Naive B cell (primary cell): ENCODE results near the gene DLG3. TPM values are rescaled to one million over a fixed set of nuclear protein-coding genes. Genes with fewer than 3 reads are reported as not detected.

Experiments
- ATAC-seq, 2 donors: fragments of 150-1000 bp; cut with Tn5 transposase; 2 replicates each; pipeline ENCODE4 v1.10.0; 2021; ENCODE audit warnings: low read depth in 2 of 2, mild to moderate bottlenecking in 2 of 2, moderate library complexity in 2 of 2
- DNase-seq: peaks from one replicate; pipeline ENCODE4 v3.0.0; 2022
- H3K27ac Mint-ChIP-seq, 6 donors: one replicate each; pipeline ENCODE4 v1.8.0; 2020 to 2022; ENCODE audit warnings: mild to moderate bottlenecking in 6 of 6, mixed read lengths in 6 of 6, moderate library complexity in 5 of 6, inconsistent platforms in 2 of 6
- H3K27me3 Mint-ChIP-seq, 3 donors: one replicate each; pipeline ENCODE4 v1.8.0; 2021 to 2022; ENCODE audit warnings: mixed read lengths in 3 of 3, mild to moderate bottlenecking in 1 of 3
- H3K36me3 Mint-ChIP-seq, 2 donors: one replicate each; pipeline ENCODE4 v1.8.0; 2020 to 2022; ENCODE audit warnings: mixed read lengths in 2 of 2, inconsistent platforms in 1 of 2, mild to moderate bottlenecking in 1 of 2
- H3K4me1 Mint-ChIP-seq, 3 donors: one replicate each; pipeline ENCODE4 v1.8.0; 2020 to 2022; ENCODE audit warnings: mixed read lengths in 3 of 3, inconsistent platforms in 1 of 3, mild to moderate bottlenecking in 1 of 3, moderate library complexity in 1 of 3
- H3K4me3 Mint-ChIP-seq, 8 donors: one replicate each; pipeline ENCODE4 v1.8.0; 2020 to 2022; ENCODE audit warnings: mild to moderate bottlenecking in 8 of 8, mixed read lengths in 8 of 8, moderate library complexity in 8 of 8, inconsistent platforms in 2 of 8
- H3K9me3 Mint-ChIP-seq, 7 donors: one replicate each; pipeline ENCODE4 v1.8.0; 2020 to 2022; ENCODE audit warnings: mixed read lengths in 7 of 7, mild to moderate bottlenecking in 5 of 7, inconsistent platforms in 2 of 7, moderate library complexity in 1 of 7
- polyA plus RNA-seq, 6 donors: library from polyadenylated mRNA; unstranded; fragments of 300-500 nt; fragmentation: Illumina TruSeq; gene quantifications; one replicate each; pipeline ENCODE4 v1.2.3, GENCODE V29; 2021; ENCODE audit warnings: low read depth in 6 of 6

DLG3 gene
- polyA plus RNA-seq, 6 donors from 2014 or later: 2.1 to 5.0 (median 3.2) TPM

DNA sequence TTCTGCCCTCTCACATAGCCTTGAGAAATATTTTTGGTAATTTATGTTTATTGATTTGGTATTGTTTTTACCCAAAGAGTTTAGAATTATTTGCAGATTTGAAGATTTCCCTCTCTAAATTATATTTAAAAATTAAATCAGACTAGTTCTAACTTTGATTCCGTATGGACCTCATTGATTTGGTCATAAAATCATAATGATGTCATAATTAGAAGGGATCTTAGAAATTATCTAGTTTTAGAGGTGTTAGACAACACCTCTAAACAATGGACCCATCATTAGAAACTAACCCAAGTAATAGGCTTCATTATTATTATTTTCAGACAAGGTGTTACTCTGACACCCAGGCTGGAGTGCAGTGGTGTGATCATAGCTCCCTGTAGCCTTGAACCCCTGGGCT is 24.1 kb downstream of the DLG3 start:
- Mint-ChIP-seq H3K27me3 (no peaks in the 10 kb centered on the region), H3K4me1 (peaks cover 0 to 6% (median 4%) of the 10 kb centered on the region in 3 donors), H3K36me3 (no peaks in the 10 kb centered on the region)

GRCh38 chrX:70470850-70471289 is 26.2 kb downstream of the DLG3 start:
- peaks cover 0 to 6% (median 4%) of the 10 kb centered on the region in 3 donors for H3K4me1 Mint-ChIP-seq

More for the DNA sequence above, 24.1 kb downstream of the DLG3 start:
- ATAC-seq (no peak), DNase-seq (no peak)
- Mint-ChIP-seq H3K9me3 (peaks cover 0 to 4% (median 0%) of the 10 kb centered on the region in 7 donors), H3K4me3 (no peak overlapping the region), H3K27ac (no peak overlapping the region)

DNA sequence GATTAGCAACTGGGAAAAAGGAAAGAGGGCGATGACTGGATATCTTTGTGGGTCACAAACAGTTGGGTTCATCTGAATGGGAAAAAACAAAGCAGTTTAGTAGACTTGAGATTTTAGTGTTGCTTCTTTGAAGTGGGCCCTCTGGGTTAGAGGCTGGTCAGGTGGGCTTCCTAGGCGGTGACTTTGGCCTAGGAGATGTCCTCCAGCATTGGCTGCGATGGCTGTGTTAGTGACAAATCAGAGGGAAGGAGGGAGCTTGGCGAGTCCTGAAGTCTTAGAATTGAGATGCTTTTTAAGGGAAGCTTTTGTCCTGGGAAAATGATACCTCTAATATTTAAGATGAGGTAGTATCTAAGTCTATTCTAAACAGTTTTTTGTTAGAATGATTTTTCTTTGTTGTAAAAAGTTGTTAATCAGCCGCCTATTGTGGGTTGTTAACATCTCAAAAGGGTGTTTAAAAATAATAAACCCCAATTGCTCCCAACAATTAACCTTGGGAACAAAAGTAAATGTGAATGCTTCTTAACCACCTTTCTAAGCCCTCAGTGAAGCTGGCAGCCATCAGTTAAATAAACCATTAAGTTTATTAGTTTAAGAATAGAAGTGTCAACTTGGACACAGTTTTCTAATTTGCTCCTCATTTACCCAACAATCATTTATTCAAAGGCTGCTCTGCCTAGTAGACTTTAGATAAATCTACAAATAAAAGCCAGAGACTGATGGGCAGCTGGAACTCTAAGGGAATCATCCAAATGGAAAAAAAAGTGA is 31.7 kb downstream of the DLG3 start:
- DNase-seq (no peak), ATAC-seq (no peak)
- peaks cover 0 to 4% (median 0%) of the 10 kb centered on the region in 7 donors for H3K9me3 Mint-ChIP-seq
- no peaks in the 10 kb centered on the region for H3K36me3 Mint-ChIP-seq
- no peaks in the 10 kb centered on the region for H3K27me3 Mint-ChIP-seq
- no peak overlapping the region for H3K4me3 Mint-ChIP-seq
- no peaks in the 10 kb centered on the region for H3K4me1 Mint-ChIP-seq
- H3K27ac Mint-ChIP-seq: peak overlapping the region in 1 of 6 donors; percentile 34

More at GRCh38 chrX:70470850-70471289, 26.2 kb downstream of the DLG3 start:
- Mint-ChIP-seq H3K9me3 (peaks cover 0 to 4% (median 0%) of the 10 kb centered on the region in 7 donors), H3K27ac (peak overlapping the region in 1 of 6 donors; percentile 28), H3K36me3 (no peaks in the 10 kb centered on the region), H3K4me3 (no peak overlapping the region), H3K27me3 (no peaks in the 10 kb centered on the region)
- ATAC-seq: no peak
- no peak for DNase-seq

DNA sequence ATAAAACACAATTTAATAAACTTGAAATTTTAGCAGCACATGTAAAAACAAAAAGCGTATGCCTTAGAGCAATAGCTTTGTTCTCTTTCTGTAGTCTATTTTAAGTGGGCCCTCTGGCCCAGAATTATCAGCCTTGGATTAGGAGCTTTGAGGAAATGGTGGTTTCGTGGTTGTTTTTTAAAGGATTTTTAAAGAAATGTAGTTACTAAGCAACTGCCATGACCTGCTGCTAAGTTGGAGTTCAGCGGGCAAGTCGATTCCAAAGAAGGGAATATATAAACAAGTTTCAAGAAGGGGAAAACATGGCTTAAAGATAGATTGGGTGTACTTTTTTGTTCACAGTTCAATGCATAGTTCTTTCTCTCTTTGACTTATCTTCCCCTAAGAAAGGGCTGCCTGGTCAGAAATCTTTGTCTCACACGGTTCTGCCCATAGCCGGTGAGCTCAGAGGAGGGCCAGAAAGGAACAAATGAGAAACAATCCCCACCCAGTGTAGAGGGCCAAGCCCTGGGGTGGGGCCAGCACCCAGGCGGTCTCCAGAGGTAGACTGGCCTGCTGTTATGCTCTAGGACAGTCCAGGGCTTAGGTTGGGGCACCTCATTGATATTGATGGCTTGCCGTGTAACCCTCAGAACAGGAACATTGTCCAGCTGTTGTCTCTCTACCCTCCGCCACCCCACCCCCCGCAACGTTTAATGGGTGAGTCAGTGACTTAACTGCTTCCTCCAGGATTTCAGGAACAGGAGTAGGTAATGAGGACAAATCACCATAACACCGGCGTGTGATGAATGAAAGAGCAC is 32.5 kb downstream of the DLG3 start:
- H3K27me3 Mint-ChIP-seq: no peaks in the 10 kb centered on the region
- no peak overlapping the region for H3K27ac Mint-ChIP-seq
- no peaks in the 10 kb centered on the region for H3K4me1 Mint-ChIP-seq
- H3K9me3 Mint-ChIP-seq: peaks cover 0 to 2% (median 0%) of the 10 kb centered on the region in 7 donors
- DNase-seq (no peak), ATAC-seq (no peak)
- H3K36me3 Mint-ChIP-seq: peaks cover 0 to 5% of the 10 kb centered on the region in 2 donors
- H3K4me3 Mint-ChIP-seq: no peak overlapping the region

DNA sequence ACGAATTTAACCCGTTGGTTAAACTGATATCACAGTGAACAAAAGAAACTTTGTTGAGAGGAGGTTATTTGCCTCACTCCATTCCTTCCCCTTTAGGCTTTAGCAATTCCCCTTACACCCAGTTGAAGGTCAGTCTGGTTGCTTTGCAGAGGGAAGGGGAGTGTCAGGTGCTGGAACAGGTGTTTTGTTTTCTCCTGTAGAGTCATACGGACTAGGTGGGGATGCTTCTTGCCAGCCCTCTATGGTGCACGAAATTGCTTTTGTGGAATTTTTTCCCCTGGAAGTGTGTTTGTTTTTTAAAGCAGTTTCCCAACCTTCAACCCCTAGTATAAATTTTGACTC is 33.1 kb downstream of the DLG3 start:
- ATAC-seq (no peak), DNase-seq (no peak)
- H3K4me1 Mint-ChIP-seq: no peaks in the 10 kb centered on the region
- no peak overlapping the region for H3K4me3 Mint-ChIP-seq
- H3K9me3 Mint-ChIP-seq: peaks cover 0 to 2% (median 0%) of the 10 kb centered on the region in 7 donors
- peaks cover 0 to 5% of the 10 kb centered on the region in 2 donors for H3K36me3 Mint-ChIP-seq
- no peak overlapping the region for H3K27ac Mint-ChIP-seq
- no peaks in the 10 kb centered on the region for H3K27me3 Mint-ChIP-seq

- ATAC-seq: no peak
- DNase-seq: no peak
- Mint-ChIP-seq H3K27ac (no peak overlapping the region), H3K9me3 (peaks cover 0 to 2% (median 0%) of the 10 kb centered on the region in 7 donors), H3K36me3 (peaks cover 0 to 5% of the 10 kb centered on the region in 2 donors), H3K4me1 (no peaks in the 10 kb centered on the region), H3K27me3 (no peaks in the 10 kb centered on the region), H3K4me3 (no peak overlapping the region)
Measured at GRCh38 chrX:70478526-70479245, 34.1 kb downstream of the DLG3 start.

GRCh38 chrX:70479247-70479921 is 34.7 kb downstream of the DLG3 start:
- DNase-seq: no peak

DNA sequence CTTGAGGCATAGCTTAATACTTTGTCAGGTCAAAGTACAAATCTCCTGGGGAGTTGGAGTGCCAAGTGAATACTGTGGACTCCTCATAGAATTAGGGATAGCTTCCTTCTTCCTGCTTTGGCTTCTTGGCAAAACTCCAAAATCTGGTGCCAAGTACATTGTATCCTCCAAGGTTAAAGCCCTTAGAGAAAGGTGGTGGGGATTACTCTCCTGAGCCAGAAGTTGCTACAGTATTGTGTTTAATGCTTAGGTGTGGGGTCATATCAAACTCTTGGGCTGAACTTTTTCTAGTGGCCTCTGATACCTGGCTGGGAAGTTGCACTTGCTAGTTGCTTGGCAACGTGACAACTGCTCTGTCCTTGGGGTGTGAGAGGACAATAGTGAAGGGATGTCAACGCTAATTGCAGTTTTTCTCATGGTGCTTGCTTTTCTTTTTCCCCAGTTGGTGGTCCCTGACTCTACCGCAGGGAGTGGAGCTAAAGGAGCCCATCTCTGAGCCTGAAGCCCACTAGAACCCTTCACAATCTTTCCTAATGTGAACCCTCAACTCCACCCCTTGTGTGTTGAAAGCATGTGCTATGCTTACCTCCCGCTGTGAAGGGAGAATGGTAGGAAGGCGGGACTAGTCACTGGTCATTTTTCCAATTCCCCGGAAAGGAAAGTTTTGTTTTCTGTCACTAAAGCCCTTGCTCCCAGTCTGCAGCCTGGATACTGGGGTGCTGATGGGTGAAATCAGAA is 35.5 kb downstream of the DLG3 start:
- ATAC-seq (no peak), DNase-seq (no peak)
- no peak overlapping the region for H3K4me3 Mint-ChIP-seq
- peaks cover 0 to 5% of the 10 kb centered on the region in 2 donors for H3K36me3 Mint-ChIP-seq
- H3K27me3 Mint-ChIP-seq: no peaks in the 10 kb centered on the region
- H3K27ac Mint-ChIP-seq: no peak overlapping the region
- no peaks in the 10 kb centered on the region for H3K9me3 Mint-ChIP-seq
- H3K4me1 Mint-ChIP-seq: no peaks in the 10 kb centered on the region

More at GRCh38 chrX:70479247-70479921, 34.7 kb downstream of the DLG3 start:
- Mint-ChIP-seq H3K9me3 (no peaks in the 10 kb centered on the region), H3K27me3 (no peaks in the 10 kb centered on the region), H3K4me3 (no peak overlapping the region), H3K36me3 (peaks cover 0 to 5% of the 10 kb centered on the region in 2 donors), H3K27ac (peak overlapping the region in 1 of 6 donors; percentile 12), H3K4me1 (no peaks in the 10 kb centered on the region)
- no peak for ATAC-seq

DNA sequence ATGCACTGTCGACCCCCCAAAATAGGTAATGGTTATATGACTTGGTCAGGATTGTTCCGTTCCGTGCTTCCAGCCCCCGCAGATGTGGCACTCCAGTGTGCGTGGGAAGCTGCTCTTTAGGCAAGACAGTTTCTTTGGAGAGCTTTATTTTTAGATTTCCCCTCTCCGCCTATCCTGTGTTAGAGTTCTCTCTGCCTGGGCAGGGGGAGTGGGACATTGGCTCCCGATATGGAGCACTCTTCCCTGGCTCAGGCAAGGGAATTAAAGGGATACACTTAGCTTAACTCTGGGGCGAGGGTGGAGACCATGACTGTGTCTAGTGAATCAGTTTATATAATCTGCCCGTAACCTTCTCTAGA is 36.0 kb downstream of the DLG3 start:
- Mint-ChIP-seq H3K9me3 (no peaks in the 10 kb centered on the region), H3K36me3 (peaks cover 0 to 5% of the 10 kb centered on the region in 2 donors), H3K27me3 (no peaks in the 10 kb centered on the region), H3K27ac (peak overlapping the region in 1 of 6 donors; percentile 29), H3K4me3 (no peak overlapping the region), H3K4me1 (no peaks in the 10 kb centered on the region)
- ATAC-seq (no peak), DNase-seq (no peak)

DNA sequence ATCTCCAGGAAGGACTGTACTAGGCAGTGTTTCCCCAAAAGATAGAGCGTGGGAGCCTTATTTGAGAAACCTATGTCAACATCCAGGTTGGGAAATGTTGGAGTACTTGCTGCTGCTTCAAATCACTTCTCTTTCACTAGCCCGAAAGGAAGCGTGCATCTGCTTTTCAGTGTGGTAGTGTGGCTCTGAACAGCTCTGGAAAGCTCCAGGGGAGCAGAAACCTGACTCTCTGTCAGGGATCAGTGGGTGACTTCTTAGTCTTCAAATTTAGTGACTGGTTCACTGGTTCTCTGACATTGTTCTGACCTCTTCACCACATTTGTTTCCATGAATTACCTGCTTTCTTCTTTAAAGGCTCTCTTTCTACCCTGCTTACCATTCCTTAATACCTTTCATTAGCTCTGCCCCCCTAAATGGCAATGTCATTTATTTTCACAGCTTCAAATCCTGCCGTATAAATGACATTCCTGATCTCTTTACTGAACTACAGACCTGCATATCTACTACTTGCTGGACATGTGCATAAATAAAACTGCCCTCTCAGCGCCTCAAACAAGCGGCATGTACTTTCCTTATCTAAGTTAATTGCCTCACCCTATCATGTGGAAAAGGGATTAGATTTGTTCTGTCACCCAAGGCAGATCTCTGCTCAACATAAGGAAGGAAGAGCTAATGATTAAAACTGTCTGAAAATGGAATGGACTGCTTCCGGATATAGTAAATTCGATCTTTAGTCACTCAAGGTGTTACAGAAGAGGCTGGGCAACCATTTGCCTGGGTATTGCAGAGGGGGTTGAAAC is 37.0 kb downstream of the DLG3 start:
- Mint-ChIP-seq H3K36me3 (peaks cover 0 to 5% of the 10 kb centered on the region in 2 donors), H3K27ac (no peak overlapping the region), H3K27me3 (no peaks in the 10 kb centered on the region), H3K4me3 (no peak overlapping the region), H3K4me1 (no peaks in the 10 kb centered on the region), H3K9me3 (no peaks in the 10 kb centered on the region)
- DNase-seq (no peak), ATAC-seq (no peak)

DNA sequence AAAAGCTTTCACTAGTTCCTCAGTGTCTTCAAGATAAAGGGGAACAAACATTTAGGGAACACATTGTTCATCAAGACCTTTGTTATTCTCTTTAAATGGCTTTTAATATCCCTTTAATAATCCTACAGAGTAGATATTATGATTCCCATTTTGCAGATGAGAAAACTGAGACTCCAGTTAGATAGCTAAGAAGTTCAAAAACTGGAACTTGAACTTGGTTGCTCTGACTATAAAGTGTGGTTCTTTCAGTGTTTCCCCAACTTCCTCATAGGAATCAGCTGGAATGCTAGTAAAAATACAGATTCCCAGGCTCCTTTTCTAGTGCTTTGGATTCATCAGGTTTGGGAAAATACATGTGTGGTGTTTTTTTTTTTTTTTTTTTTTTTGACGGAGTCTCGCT is 37.7 kb downstream of the DLG3 start:
- Mint-ChIP-seq H3K27ac (no peak overlapping the region), H3K9me3 (no peaks in the 10 kb centered on the region), H3K36me3 (peaks cover 0 to 8% of the 10 kb centered on the region in 2 donors), H3K4me1 (no peaks in the 10 kb centered on the region), H3K27me3 (no peaks in the 10 kb centered on the region), H3K4me3 (no peak overlapping the region)
- no peak for ATAC-seq
- DNase-seq: no peak

DNA sequence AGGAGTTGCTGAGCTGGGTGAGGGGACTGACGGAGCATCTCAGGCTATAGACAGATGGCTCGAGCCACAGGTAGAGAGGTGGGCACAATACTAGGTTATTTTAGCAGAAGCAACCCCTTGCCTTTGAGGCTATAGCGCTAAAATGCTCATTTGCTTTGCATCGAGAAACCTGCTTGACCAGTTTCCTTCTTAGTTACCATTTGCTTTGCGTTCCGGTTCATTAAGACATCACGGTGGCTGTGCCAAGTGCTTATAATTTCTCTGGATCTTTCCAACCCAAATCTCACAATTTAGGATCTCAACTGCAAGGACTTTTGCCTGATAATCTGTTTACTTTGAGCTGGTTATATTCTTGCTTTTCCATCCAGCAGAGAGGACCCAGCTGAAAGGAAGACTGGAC is 40.8 kb downstream of the DLG3 start:
- Mint-ChIP-seq H3K27me3 (no peaks in the 10 kb centered on the region), H3K4me3 (no peak overlapping the region), H3K9me3 (no peaks in the 10 kb centered on the region), H3K36me3 (peaks cover 0 to 14% of the 10 kb centered on the region in 2 donors), H3K27ac (peak overlapping the region in 1 of 6 donors; percentile 34), H3K4me1 (no peaks in the 10 kb centered on the region)
- ATAC-seq (no peak), DNase-seq (no peak)
